Measurements from ENCODE around the gene SEPSECS. TPM values are rescaled to one million over a fixed set of nuclear protein-coding genes. Genes with fewer than 3 reads are reported as not detected.

SEPSECS gene
- total RNA-seq, 1 experiment from 2014 or later: 3.1 TPM

GRCh38 chr4:25207997-25208396, 47.7 kb upstream of the SEPSECS start:
- no peak overlapping the region for H3K27ac ChIP-seq (ENCODE audit: low read length)
- H3K36me3 ChIP-seq (ENCODE audit: low read depth, low read length): no peaks in the 10 kb centered on the region
- no TSS peak for BruUV-seq (replicated peaks)
- DNase-seq: no peak
- no peaks in the 10 kb centered on the region for H3K9me2 ChIP-seq (replicated peaks; ENCODE audit: low read length)
- H3K4me1 ChIP-seq (ENCODE audit: insufficient read depth, low read length): no peaks in the 10 kb centered on the region
- no peak overlapping the region for H3K4me3 ChIP-seq (ENCODE audit: low read length)
- no peaks in the 10 kb centered on the region for H3F3A ChIP-seq (ENCODE audit: low read length, unreplicated experiment)
- H3K27me3 ChIP-seq (ENCODE audit: low read length): no peaks in the 10 kb centered on the region
- intact Hi-C loops (cut with micrococcal nuclease): no loop called here
- H4K20me1 ChIP-seq (ENCODE audit: low read length): no peaks in the 10 kb centered on the region
- no peaks in the 10 kb centered on the region for H3K79me2 ChIP-seq (ENCODE audit: low read length)
- ChIA-PET POLR2A (ENCODE audit: unreplicated experiment) (no interaction called here), CTCF (no interaction called here)
- H3K9ac ChIP-seq (ENCODE audit: low read length): no peak overlapping the region
- H3K9me3 ChIP-seq (ENCODE audit: low read length): no peaks in the 10 kb centered on the region
- TF ChIP-seq EZH2phosphoT487 (IDR thresholded peaks at IDR 0.05; ENCODE audit: borderline replicate concordance, low read length): no peak
- no peak overlapping the region for H3K4me2 ChIP-seq (ENCODE audit: low read length)
- H2AFZ ChIP-seq (ENCODE audit: low read length): no peak overlapping the region
- no peak for ATAC-seq

- H3K9me3 ChIP-seq (ENCODE audit: low read length): no peaks in the 10 kb centered on the region
- no TSS peak for BruUV-seq (replicated peaks)
- H3K4me3 ChIP-seq (ENCODE audit: low read length): no peak overlapping the region
- no peak overlapping the region for H3K4me2 ChIP-seq (ENCODE audit: low read length)
- H3K27ac ChIP-seq (ENCODE audit: low read length): no peak overlapping the region
- H3K36me3 ChIP-seq (ENCODE audit: low read depth, low read length): no peaks in the 10 kb centered on the region
- H3F3A ChIP-seq (ENCODE audit: low read length, unreplicated experiment): no peaks in the 10 kb centered on the region
- no peak overlapping the region for H2AFZ ChIP-seq (ENCODE audit: low read length)
- TF ChIP-seq, protein P1, sequence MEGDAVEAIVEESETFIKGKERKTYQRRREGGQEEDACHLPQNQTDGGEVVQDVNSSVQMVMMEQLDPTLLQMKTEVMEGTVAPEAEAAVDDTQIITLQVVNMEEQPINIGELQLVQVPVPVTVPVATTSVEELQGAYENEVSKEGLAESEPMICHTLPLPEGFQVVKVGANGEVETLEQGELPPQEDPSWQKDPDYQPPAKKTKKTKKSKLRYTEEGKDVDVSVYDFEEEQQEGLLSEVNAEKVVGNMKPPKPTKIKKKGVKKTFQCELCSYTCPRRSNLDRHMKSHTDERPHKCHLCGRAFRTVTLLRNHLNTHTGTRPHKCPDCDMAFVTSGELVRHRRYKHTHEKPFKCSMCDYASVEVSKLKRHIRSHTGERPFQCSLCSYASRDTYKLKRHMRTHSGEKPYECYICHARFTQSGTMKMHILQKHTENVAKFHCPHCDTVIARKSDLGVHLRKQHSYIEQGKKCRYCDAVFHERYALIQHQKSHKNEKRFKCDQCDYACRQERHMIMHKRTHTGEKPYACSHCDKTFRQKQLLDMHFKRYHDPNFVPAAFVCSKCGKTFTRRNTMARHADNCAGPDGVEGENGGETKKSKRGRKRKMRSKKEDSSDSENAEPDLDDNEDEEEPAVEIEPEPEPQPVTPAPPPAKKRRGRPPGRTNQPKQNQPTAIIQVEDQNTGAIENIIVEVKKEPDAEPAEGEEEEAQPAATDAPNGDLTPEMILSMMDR (conservative IDR thresholded peaks at IDR 0.05; ENCODE audit: low read depth, low read length): no peak
- TF ChIP-seq EZH2 (IDR thresholded peaks at IDR 0.05; ENCODE audit: low read length, unreplicated experiment) (no peak), EZH2phosphoT487 (IDR thresholded peaks at IDR 0.05; ENCODE audit: borderline replicate concordance, low read length) (no peak)
- H3K79me2 ChIP-seq (ENCODE audit: low read length): no peaks in the 10 kb centered on the region
- ATAC-seq (no peak), DNase-seq (no peak)
- ChIA-PET POLR2A (ENCODE audit: unreplicated experiment) (no interaction called here), CTCF (interaction anchor here (0.7 kb wide), 1 partner anchor 8 kb away, joined by 4 read pairs; no protein-coding TSS in a partner anchor)
- no peaks in the 10 kb centered on the region for H3K4me1 ChIP-seq (ENCODE audit: insufficient read depth, low read length)
- no peaks in the 10 kb centered on the region for H3K9me2 ChIP-seq (replicated peaks; ENCODE audit: low read length)
- intact Hi-C loops (cut with micrococcal nuclease): no loop called here
- no peaks in the 10 kb centered on the region for H3K27me3 ChIP-seq (ENCODE audit: low read length)
- H4K20me1 ChIP-seq (ENCODE audit: low read length): no peaks in the 10 kb centered on the region
- no peak overlapping the region for H3K9ac ChIP-seq (ENCODE audit: low read length)
Measured at GRCh38 chr4:25198713-25199112, 38.5 kb upstream of the SEPSECS start.

- BruUV-seq (replicated peaks): no TSS peak
- POLR2A ChIA-PET (ENCODE audit: unreplicated experiment): no interaction called here
- H2AFZ ChIP-seq (ENCODE audit: low read length): no peak overlapping the region
- H3K27ac ChIP-seq (ENCODE audit: low read length): no peak overlapping the region
- intact Hi-C loops (cut with micrococcal nuclease): no loop called here
- H3K27me3 ChIP-seq (ENCODE audit: low read length): no peaks in the 10 kb centered on the region
- TF ChIP-seq EZH2 (IDR thresholded peaks at IDR 0.05; ENCODE audit: low read length, unreplicated experiment) (no peak), EZH2phosphoT487 (IDR thresholded peaks at IDR 0.05; ENCODE audit: borderline replicate concordance, low read length) (no peak)
- TF ChIP-seq, protein P1 (conservative IDR thresholded peaks at IDR 0.05; ENCODE audit: low read depth, low read length): no peak
- H3K9ac ChIP-seq (ENCODE audit: low read length): no peak overlapping the region
- H3K4me3 ChIP-seq (ENCODE audit: low read length): no peak overlapping the region
- CTCF ChIA-PET: no interaction called here
- no peaks in the 10 kb centered on the region for H3K79me2 ChIP-seq (ENCODE audit: low read length)
- no peaks in the 10 kb centered on the region for H3F3A ChIP-seq (ENCODE audit: low read length, unreplicated experiment)
- H3K9me2 ChIP-seq (replicated peaks; ENCODE audit: low read length): no peaks in the 10 kb centered on the region
- no peak for ATAC-seq
- no peaks in the 10 kb centered on the region for H3K9me3 ChIP-seq (ENCODE audit: low read length)
- no peak for DNase-seq
- no peaks in the 10 kb centered on the region for H4K20me1 ChIP-seq (ENCODE audit: low read length)
- H3K4me2 ChIP-seq (ENCODE audit: low read length): no peak overlapping the region
- H3K36me3 ChIP-seq (ENCODE audit: low read depth, low read length): no peaks in the 10 kb centered on the region
- H3K4me1 ChIP-seq (ENCODE audit: insufficient read depth, low read length): no peaks in the 10 kb centered on the region
Measured at GRCh38 chr4:25190407-25190806, 30.2 kb upstream of the SEPSECS start.
